SKM-1 (cell line): ENCODE results near the gene MT1HL1.
"Not testable (repeated sequence)": the region's sequence is repeated elsewhere in the genome, so short reads cannot be mapped to it uniquely, and the experiment has no call there.

ENCODE experiments used
- DNase-seq: peaks from one replicate; lab custom pipeline; 2025; ENCODE audit not compliant: unreplicated experiment; lab: John Stamatoyannopoulos, UW

Gene MT1HL1

GRCh38 chr1:237018896-237019295 lies 14.7 kb upstream of the MT1HL1 start:
- DNase-seq: no peak

- no peak for DNase-seq
Measured at GRCh38 chr1:237016626-237017025, 12.4 kb upstream of the MT1HL1 start.

GRCh38 chr1:237013608-237014007 lies 9.4 kb upstream of the MT1HL1 start:
- DNase-seq: no peak

DNA sequence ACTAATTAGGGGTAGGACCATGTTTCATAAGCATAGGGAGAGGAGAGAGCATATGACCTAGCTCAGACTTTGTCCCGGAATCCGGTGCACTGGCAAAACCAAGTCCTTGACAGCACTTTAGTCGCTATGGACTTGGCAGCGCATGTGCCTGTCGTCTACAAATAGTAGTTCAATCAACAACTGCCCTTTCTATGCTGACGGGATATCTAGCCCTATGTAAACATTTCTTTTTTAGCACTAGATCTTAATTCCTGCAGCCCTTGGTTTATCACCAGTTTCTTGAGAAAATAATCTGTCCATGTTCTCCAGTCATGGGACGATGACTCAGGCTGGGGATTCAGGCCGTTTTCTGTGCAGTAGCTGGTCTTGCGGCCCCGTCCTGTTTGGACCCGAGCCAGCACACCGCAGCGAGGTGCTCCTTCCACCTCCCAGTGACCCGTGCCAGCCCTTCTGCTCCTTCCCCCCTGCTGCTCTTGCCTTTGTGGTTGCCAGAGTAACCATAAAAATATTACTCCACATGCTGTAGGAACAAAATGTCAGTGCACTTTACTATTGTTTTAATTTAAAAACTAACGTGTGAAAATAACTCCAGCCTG lies 8.6 kb upstream of the MT1HL1 start:
- DNase-seq: no peak

GRCh38 chr1:237012361-237012760 lies 8.1 kb upstream of the MT1HL1 start:
- DNase-seq: no peak

DNA sequence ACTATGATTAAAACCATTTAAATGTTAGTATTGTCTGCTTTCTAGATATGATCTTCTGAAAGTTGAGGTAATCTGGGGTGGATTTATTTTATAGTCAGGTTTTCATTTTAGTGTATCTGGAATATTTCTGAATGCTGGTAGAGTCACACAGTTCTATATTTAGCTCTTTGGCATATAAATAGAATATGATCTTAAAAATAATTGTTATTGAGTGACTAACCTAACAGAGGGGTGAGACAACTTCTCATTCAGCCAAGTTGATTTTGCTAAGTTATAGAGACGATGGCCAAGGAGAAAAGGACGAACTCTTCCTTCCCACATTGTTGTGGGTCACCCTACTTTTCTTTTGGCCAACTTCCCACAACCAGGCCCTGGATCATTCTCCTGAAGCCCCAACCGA lies 7.2 kb upstream of the MT1HL1 start:
- no peak for DNase-seq

- no peak for DNase-seq
Measured at GRCh38 chr1:237009611-237010010, 5.4 kb upstream of the MT1HL1 start.

DNA sequence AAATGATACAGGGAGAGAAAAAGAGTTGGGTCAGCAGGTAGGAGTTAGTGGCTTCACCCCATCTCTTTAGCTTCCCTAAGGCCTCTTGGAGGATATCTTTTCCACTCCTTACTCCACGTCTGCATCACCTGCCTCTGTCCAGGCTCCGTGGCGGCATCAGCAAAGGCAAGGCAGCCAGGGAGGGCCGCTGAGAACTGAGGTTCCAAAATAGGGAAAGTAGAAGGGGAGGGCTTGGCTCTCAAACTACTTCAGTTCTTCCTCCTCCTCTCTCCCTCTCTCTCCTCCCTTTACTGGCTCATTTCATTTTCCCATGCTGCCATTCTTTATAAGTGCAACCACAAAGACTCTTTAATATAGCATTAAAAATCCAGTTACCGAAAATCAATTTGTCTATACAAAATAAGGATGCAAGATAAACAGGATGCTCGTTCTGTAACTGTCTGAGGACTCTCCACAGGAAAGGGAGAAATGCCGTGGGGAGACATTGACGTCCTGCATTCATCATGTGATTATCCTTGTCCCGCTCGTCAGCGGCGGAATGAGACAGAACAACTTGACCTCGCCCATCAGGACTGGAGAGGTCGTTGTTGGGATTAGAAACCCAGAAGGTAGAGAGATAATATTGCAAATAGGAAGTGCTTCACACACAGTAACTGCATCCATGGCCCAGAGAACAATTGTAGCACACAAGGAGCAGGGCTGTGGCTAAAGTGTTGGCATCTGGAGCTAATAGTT lies 3.1 kb upstream of the MT1HL1 start:
- no peak for DNase-seq

- no peak for DNase-seq
Measured at GRCh38 chr1:237005674-237006073, 1.4 kb upstream of the MT1HL1 start.

GRCh38 chr1:237003516-237003915 lies 725 bp downstream of the MT1HL1 start:
- DNase-seq: no peak

GRCh38 chr1:237000191-237000590 lies 4.0 kb downstream of the MT1HL1 start:
- no peak for DNase-seq

GRCh38 chr1:236998546-236998945 lies 5.7 kb downstream of the MT1HL1 start:
- no peak for DNase-seq

- DNase-seq: no peak
Measured at GRCh38 chr1:236997882-236998281, 6.4 kb downstream of the MT1HL1 start.

GRCh38 chr1:236997361-236997760 lies 6.9 kb downstream of the MT1HL1 start:
- no peak for DNase-seq

- DNase-seq: no peak
Measured at GRCh38 chr1:236994450-236994849, 9.8 kb downstream of the MT1HL1 start.

GRCh38 chr1:236992449-236992848 lies 11.8 kb downstream of the MT1HL1 start:
- no peak for DNase-seq

- no peak for DNase-seq
Measured at GRCh38 chr1:236990052-236990445, 14.2 kb downstream of the MT1HL1 start.

GRCh38 chr1:236989290-236990051 lies 14.8 kb downstream of the MT1HL1 start:
- DNase-seq: no peak

DNA sequence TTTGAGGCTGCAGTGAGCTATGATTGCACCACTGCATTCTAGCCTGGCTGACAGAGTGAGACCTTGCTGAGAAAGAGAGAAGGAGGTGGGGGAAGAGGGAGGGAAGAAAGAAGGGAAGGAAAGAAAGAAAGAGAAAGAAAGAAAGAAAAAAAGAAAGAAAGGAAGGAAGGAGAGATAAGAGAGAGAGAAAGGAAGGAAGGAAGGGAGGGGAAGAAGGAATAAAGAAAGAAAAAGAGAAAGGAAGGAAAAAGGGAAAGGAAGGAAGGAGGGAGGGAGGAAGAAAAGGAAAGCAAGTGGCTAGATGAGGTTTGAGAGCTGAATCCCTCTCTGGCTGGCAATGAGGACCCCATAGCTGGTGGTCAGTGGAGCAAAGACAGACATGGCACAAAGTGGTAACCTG lies 20.4 kb downstream of the MT1HL1 start:
- DNase-seq: no peak

DNA sequence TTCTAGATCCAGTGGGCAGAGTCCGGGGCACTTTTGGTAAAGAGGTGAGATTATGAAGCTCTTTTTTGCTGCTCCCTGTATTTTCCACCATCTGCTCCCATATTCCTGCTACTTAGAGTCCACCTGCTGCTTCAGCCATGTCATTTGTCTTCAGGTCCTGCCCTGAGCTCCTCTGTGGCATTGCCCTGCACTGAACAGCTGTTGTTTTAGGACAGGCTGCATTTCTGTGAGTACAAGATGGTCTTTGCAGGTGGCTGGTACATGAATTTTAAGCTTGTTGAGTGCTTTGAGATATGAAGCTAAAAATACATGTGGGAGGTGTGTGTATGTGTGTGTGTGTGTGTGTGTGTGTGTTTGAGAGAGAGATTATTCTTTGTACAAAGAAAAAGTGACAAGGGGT lies 21.9 kb downstream of the MT1HL1 start:
- DNase-seq: no peak

- DNase-seq: not testable (repeated sequence)
Measured at GRCh38 chr1:236981431-236981830, 22.8 kb downstream of the MT1HL1 start.

- DNase-seq: no peak
Measured at GRCh38 chr1:236980673-236981072, 23.6 kb downstream of the MT1HL1 start.
